HCT116 (cell line): Measurements from ENCODE around the gene VSX1. TPM values are rescaled to one million over a fixed set of nuclear protein-coding genes. Genes with fewer than 3 reads are reported as not detected.

Source experiments
- ATAC-seq: fragments of 200-7000 bp; cut with Tn5 transposase; 2 replicates; pipeline ENCODE4 v1.9.1; 2020; ENCODE audit warnings: mild to moderate bottlenecking, moderate library complexity
- BruUV-seq: library from RNA; stranded (reverse); fragments of 400-500 nt; replicated peaks from 2 replicates; lab custom pipeline; 2021; lab: Mats Ljungman, UMichigan
- CTCF ChIA-PET: fragments of 300-600 bp; sonication (Branson Sonifier 250); formaldehyde crosslinking; loops from one replicate; lab custom pipeline; 2021; ENCODE audit warnings: antibody characterized with exemption; lab: Charles Lee
- POLR2A ChIA-PET: fragments of 300-600, 350-600 bp; sonication (Branson Sonifier 250); formaldehyde crosslinking; loops from one replicate; lab custom pipeline; 2021; ENCODE audit warnings: antibody characterized with exemption; lab: Charles Lee
- RAD21 ChIA-PET, 2 experiments: fragments of 300-600 bp; sonication (Branson Sonifier 250); formaldehyde crosslinking; loops; one replicate each; lab custom pipeline; 2023; ENCODE audit warnings: low total read pairs in 2 of 2; ENCODE audit not compliant: uncharacterized antibody in 2 of 2, unreplicated experiment in 2 of 2, low non-redundant PET in 1 of 2; lab: Charles Lee
- DNase-seq: peaks from one replicate; pipeline ENCODE4 v3.0.0-alpha.2; 2010; ENCODE audit warnings: low read depth, low spot score
- H2AFZ ChIP-seq: fragments of 200-600 bp; shearing (Covaris generic), sonication (generic); 2 replicates; pipeline ENCODE4 v1.6.1; 2017; ENCODE audit warnings: low read depth, mixed run types, mixed read lengths, antibody characterized with exemption, low read length; ENCODE audit not compliant: poor library complexity, severe bottlenecking
- H3K27ac ChIP-seq: 2 replicates; pipeline ENCODE4 v1.5.1; 2012; ENCODE audit warnings: low read depth, low read length
- H3K27me3 ChIP-seq: fragments of 200-600 bp; sonication (generic); 2 replicates; pipeline ENCODE4 v1.6.1; 2016; ENCODE audit warnings: mixed run types, low read length, mixed read lengths; ENCODE audit not compliant: insufficient read depth
- H3K36me3 ChIP-seq, 2 experiments: fragments of 200-500 bp in 1 of 2; fragments of 200-600 bp in 1 of 2; sonication (Bioruptor generic) in 1 of 2; sonication (generic) in 1 of 2; 2 replicates each; pipeline versions ENCODE4 v1.5.1 to v1.6.1; 2014 to 2016; ENCODE audit warnings: low read length in 2 of 2, inconsistent platforms in 1 of 2, mixed read lengths in 1 of 2, mixed run types in 1 of 2; ENCODE audit not compliant: insufficient read depth in 2 of 2, control insufficient read depth in 1 of 2
- H3K4me1 ChIP-seq, 2 experiments: fragments of 200-600 bp in 1 of 2; sonication (generic) in 1 of 2; 2 replicates each; pipeline versions ENCODE4 v1.5.1 to v1.6.1; 2012 to 2017; ENCODE audit warnings: low read length in 2 of 2, inconsistent platforms in 1 of 2, mild to moderate bottlenecking in 1 of 2, mixed read lengths in 1 of 2, mixed run types in 1 of 2, moderate library complexity in 1 of 2; ENCODE audit not compliant: insufficient read depth in 2 of 2, control insufficient read depth in 1 of 2
- H3K4me2 ChIP-seq: fragments of 200-600 bp; sonication (generic); 2 replicates; pipeline ENCODE4 v1.6.1; 2017; ENCODE audit warnings: mixed run types, low read length, mixed read lengths
- H3K4me3 ChIP-seq, 2 experiments: fragments of 200-600 bp in 1 of 2; sonication (generic) in 1 of 2; replicated peaks in 1 of 2; 2 replicates each; pipeline ENCODE4 v1.5.1; 2011 to 2016; ENCODE audit warnings: low read length in 2 of 2, control low read depth in 1 of 2, low read depth in 1 of 2, mild to moderate bottlenecking in 1 of 2, mixed read lengths in 1 of 2, mixed run types in 1 of 2
- H3K79me2 ChIP-seq: fragments of 200-600 bp; sonication (generic); 2 replicates; pipeline ENCODE4 v1.6.1; 2017; ENCODE audit warnings: mild to moderate bottlenecking, mixed run types, low read length, moderate library complexity, mixed read lengths; ENCODE audit not compliant: insufficient read depth
- H3K9ac ChIP-seq: fragments of 200-600 bp; sonication (generic); 2 replicates; pipeline ENCODE4 v1.6.1; 2016; ENCODE audit warnings: low read length, mixed read lengths
- H3K9me2 ChIP-seq: fragments of 200-600 bp; sonication (generic), shearing (Covaris generic); 2 replicates; pipeline ENCODE4 v1.6.1; 2017; ENCODE audit warnings: mixed run types, mild to moderate bottlenecking, moderate library complexity; ENCODE audit not compliant: insufficient read depth
- H3K9me3 ChIP-seq, 2 experiments: fragments of 200-500 bp in 1 of 2; fragments of 200-600 bp in 1 of 2; sonication (Bioruptor generic) in 1 of 2; sonication (generic) in 1 of 2; 2 replicates each; pipeline ENCODE4 v1.6.1; 2014 to 2017; ENCODE audit warnings: low read length in 2 of 2, mixed read lengths in 2 of 2, inconsistent platforms in 1 of 2, low read depth in 1 of 2, mild to moderate bottlenecking in 1 of 2, mixed run types in 1 of 2, moderate library complexity in 1 of 2; ENCODE audit not compliant: control insufficient read depth in 1 of 2, insufficient read depth in 1 of 2
- H4K20me1 ChIP-seq: fragments of 200-600 bp; sonication (generic), shearing (Covaris generic); 2 replicates; pipeline ENCODE4 v1.6.1; 2017; ENCODE audit warnings: mixed run types, mild to moderate bottlenecking, moderate library complexity; ENCODE audit not compliant: insufficient read depth
- CEBPB ChIP-seq: IDR thresholded peaks from 2 replicates; pipeline ENCODE4 v1.6.1; 2012; ENCODE audit warnings: low read depth
- CTCF ChIP-seq, 3 experiments: fragments of 200-600 bp in 1 of 3; sonication (generic) in 1 of 3; IDR thresholded peaks in 2 of 3; conservative IDR thresholded peaks in 1 of 3; 2 replicates each; pipeline ENCODE4 v1.5.1; 2012 to 2017; ENCODE audit warnings: low read depth in 2 of 3, low read length in 2 of 3, antibody characterized with exemption in 1 of 3, borderline replicate concordance in 1 of 3, control low read depth in 1 of 3, mild to moderate bottlenecking in 1 of 3, mixed read lengths in 1 of 3, mixed run types in 1 of 3, moderate library complexity in 1 of 3; ENCODE audit not compliant: insufficient read depth in 1 of 3
- EGR1 ChIP-seq: IDR thresholded peaks from 2 replicates; pipeline ENCODE4 v1.6.1; 2012; ENCODE audit warnings: low read depth
- SIN3A ChIP-seq: IDR thresholded peaks from 2 replicates; pipeline ENCODE4 v1.6.1; 2012; ENCODE audit warnings: low read depth
- SRF ChIP-seq: IDR thresholded peaks from 2 replicates; pipeline ENCODE4 v1.6.1; 2012; ENCODE audit warnings: low read depth
- TCF7L2 ChIP-seq: IDR thresholded peaks from 2 replicates; pipeline ENCODE4 v1.7.0; 2011; ENCODE audit warnings: borderline replicate concordance, inconsistent platforms; ENCODE audit not compliant: insufficient read depth, insufficient read length; ENCODE audit errors: extremely low read depth
- intact Hi-C: fragments of 100-400 bp; cut with micrococcal nuclease; formaldehyde crosslinking; loops from 2 replicates; pipeline ENCODE4 v1.10.0; 2022
- total RNA-seq: library from RNA; stranded (reverse); gene quantifications from one replicate; pipeline ENCODE4 v1.2.1, GENCODE V29; 2021; ENCODE audit not compliant: unreplicated experiment

Gene VSX1
- total RNA-seq, 1 experiment from 2014 or later, result not detected

GRCh38 chr20:25037288-25038102, 44.4 kb downstream of the VSX1 start:
- POLR2A ChIA-PET, result no interaction called here
- Histone ChIP-seq H3K4me2 (no peak overlapping the region), H3K27ac (no peak overlapping the region), H3K9ac (no peak overlapping the region), H3K27me3 (no peaks in the 10 kb centered on the region), H3K36me3 (no peaks in the 10 kb centered on the region), H2AFZ (no peak overlapping the region), H3K9me2 (no peaks in the 10 kb centered on the region), H3K4me3 (no peak overlapping the region), H3K4me1 (no peaks in the 10 kb centered on the region), H3K9me3 (no peaks in the 10 kb centered on the region), H3K79me2 (no peaks in the 10 kb centered on the region), H4K20me1 (no peaks in the 10 kb centered on the region)
- intact Hi-C loops, result no loop called here
- CTCF ChIA-PET, result no interaction called here
- ATAC-seq (no peak), DNase-seq (no peak)
- RAD21 ChIA-PET, result no interaction called here
- TF ChIP-seq SIN3A, result no peak
- TF ChIP-seq TCF7L2, result no peak
- TF ChIP-seq EGR1, result no peak
- TF ChIP-seq CTCF (IDR thresholded peaks at IDR 0.05 in 2 of 3, conservative IDR thresholded peaks at IDR 0.05 in 1 of 3; ENCODE audit: borderline replicate concordance in 1 of 3, insufficient read depth in 1 of 3, low read depth in 2 of 3, low read length in 2 of 3), result no peak
- TF ChIP-seq CEBPB, result no peak
- no peak for TF ChIP-seq SRF
- BruUV-seq, result no TSS peak
